Measurements from ENCODE around the gene RGP1. TPM values are rescaled to one million over a fixed set of nuclear protein-coding genes. Genes with fewer than 3 reads are reported as not detected.

The RGP1 gene
- total and polyA plus RNA-seq, 9 of the 15 experiments (the other 6 are each of a cell fraction or from before 2014, with no cell fraction given), result 0.42 to 13.8 (median 6.7) TPM

GRCh38 chr9:35749515-35750255 is 598 bp downstream of the RGP1 start (continued):
- TF ChIP-seq CTCF (IDR thresholded peaks at IDR 0.05 in 2 of 3, conservative IDR thresholded peaks at IDR 0.05 in 1 of 3; ENCODE audit: insufficient read depth in 2 of 3, low read depth in 1 of 3, low read length in 3 of 3) (peak in 2 of 3 experiments; percentile 8 to 9; a peak in 1 of 6 replicates), TCF15 (CRISPR knock-in tag; IDR thresholded peaks at IDR 0.05) (no peak), POLR2AphosphoS2 (IDR thresholded peaks at IDR 0.05; ENCODE audit: low read length) (no peak), MEF2D (tag; conservative IDR thresholded peaks at IDR 0.05; ENCODE audit: low read depth) (no peak), ELK3 (CRISPR knock-in tag; IDR thresholded peaks at IDR 0.05) (no peak), HBP1 (CRISPR knock-in tag; IDR thresholded peaks at IDR 0.05) (no peak), FOXA3 (CRISPR knock-in tag; conservative IDR thresholded peaks at IDR 0.05 in 1 of 2, IDR thresholded peaks at IDR 0.05 in 1 of 2) (no peak), SRF (CRISPR knock-in tag; IDR thresholded peaks at IDR 0.05) (no peak), PTBP1 (IDR thresholded peaks at IDR 0.05; ENCODE audit: low read depth, low read length) (no peak), THAP12 (CRISPR knock-in tag; IDR thresholded peaks at IDR 0.05) (no peak), CBFA2T2 (conservative IDR thresholded peaks at IDR 0.05) (no peak), VEZF1 (CRISPR knock-in tag; IDR thresholded peaks at IDR 0.05) (peak; percentile 44; the same call in 1 of the 2 replicates), CTBP1 (IDR thresholded peaks at IDR 0.05; ENCODE audit: borderline replicate concordance) (peak; percentile 32), RCOR1 (IDR thresholded peaks at IDR 0.05; ENCODE audit: borderline replicate concordance in 1 of 2, low read depth in 2 of 2, low read length in 2 of 2) (0 out of 4 replicates have a peak, but pooled peaks of 1 of the 2 experiments have one; percentile 11), ZNF436 (CRISPR knock-in tag; IDR thresholded peaks at IDR 0.05) (no peak), ZEB2 (IDR thresholded peaks at IDR 0.05) (0 out of 2 replicates have a peak, but pooled peaks have one; percentile 36), SP2 (IDR thresholded peaks at IDR 0.05; ENCODE audit: extremely low read depth, low read depth, low read length, poor library complexity, severe bottlenecking) (no peak), CXXC5 (CRISPR knock-in tag; IDR thresholded peaks at IDR 0.05) (no peak)
